CD4-positive, CD25-positive, alpha-beta regulatory T cell (primary cell): ENCODE results near the gene MOB2. TPM values are rescaled to one million over a fixed set of nuclear protein-coding genes. Genes with fewer than 3 reads are reported as not detected.

Experiments
- ATAC-seq, 2 donors: fragments of 150-1000 bp; cut with Tn5 transposase; one replicate each; pipeline ENCODE4 v1.10.0; 2021; ENCODE audit warnings: low read depth in 2 of 2, moderate number of reproducible peaks in 2 of 2, moderate library complexity in 1 of 2
- DNase-seq, 3 donors: peaks; one replicate each; pipeline versions ENCODE4 v3.0.0 to v3.0.0-alpha.2; 2012 to 2022; ENCODE audit warnings: mixed read lengths in 1 of 3
- H3K27ac ChIP-seq: one replicate; pipeline ENCODE4 v1.7.0; 2013; ENCODE audit warnings: mild to moderate bottlenecking, low read length; ENCODE audit not compliant: insufficient read depth, poor library complexity, severe bottlenecking
- H3K27me3 ChIP-seq: one replicate; pipeline ENCODE4 v1.7.0; 2013; ENCODE audit warnings: low read length; ENCODE audit not compliant: control insufficient read depth, insufficient read depth
- H3K36me3 ChIP-seq: one replicate; pipeline ENCODE4 v1.7.0; 2013; ENCODE audit warnings: mild to moderate bottlenecking, low read length, moderate library complexity; ENCODE audit not compliant: control insufficient read depth, insufficient read depth
- H3K4me1 ChIP-seq: 2 replicates; pipeline ENCODE4 v1.7.0; 2013; ENCODE audit warnings: mild to moderate bottlenecking, low read length; ENCODE audit not compliant: insufficient read depth, control insufficient read depth, poor library complexity, severe bottlenecking
- H3K4me3 ChIP-seq: one replicate; pipeline ENCODE4 v1.7.0; 2013; ENCODE audit warnings: low read depth, mild to moderate bottlenecking, low read length, moderate library complexity
- H3K9me3 ChIP-seq, 2 experiments: 1 replicate in 1 of 2; 2 replicates in 1 of 2; pipeline ENCODE4 v1.7.0; 2013; ENCODE audit warnings: low read length in 2 of 2, mild to moderate bottlenecking in 1 of 2, moderate library complexity in 1 of 2; ENCODE audit not compliant: control insufficient read depth in 2 of 2
- H3K27ac Mint-ChIP-seq, 3 donors: one replicate each; pipeline ENCODE4 v1.8.0; 2020 to 2022; ENCODE audit warnings: mild to moderate bottlenecking in 3 of 3, mixed read lengths in 3 of 3, moderate library complexity in 2 of 3
- H3K27me3 Mint-ChIP-seq: one replicate; pipeline ENCODE4 v1.8.0; 2022; ENCODE audit warnings: mild to moderate bottlenecking, mixed read lengths
- H3K36me3 Mint-ChIP-seq: one replicate; pipeline ENCODE4 v1.8.0; 2020; ENCODE audit warnings: mixed read lengths
- H3K4me1 Mint-ChIP-seq, 4 donors: one replicate each; pipeline ENCODE4 v1.8.0; 2020 to 2022; ENCODE audit warnings: mixed read lengths in 4 of 4, mild to moderate bottlenecking in 1 of 4
- H3K4me3 Mint-ChIP-seq, 4 donors: one replicate each; pipeline ENCODE4 v1.8.0; 2020 to 2022; ENCODE audit warnings: mild to moderate bottlenecking in 4 of 4, mixed read lengths in 4 of 4, moderate library complexity in 3 of 4
- H3K9me3 Mint-ChIP-seq, 7 donors: one replicate each; pipeline ENCODE4 v1.8.0; 2020 to 2022; ENCODE audit warnings: mixed read lengths in 7 of 7, mild to moderate bottlenecking in 3 of 7, moderate library complexity in 2 of 7
- polyA plus RNA-seq, 4 donors: library from polyadenylated mRNA; unstranded; fragments of 300-500 nt; fragmentation: Illumina TruSeq; gene quantifications; one replicate each; pipeline ENCODE4 v1.2.3, GENCODE V29; 2021
- total RNA-seq: library from RNA; stranded (reverse); gene quantifications from one replicate; pipeline ENCODE4 v1.2.3, GENCODE V29; 2022

The MOB2 gene
- total and polyA plus RNA-seq, 5 donors from 2014 or later: 55.7 to 87.8 (median 69.0) TPM

DNA sequence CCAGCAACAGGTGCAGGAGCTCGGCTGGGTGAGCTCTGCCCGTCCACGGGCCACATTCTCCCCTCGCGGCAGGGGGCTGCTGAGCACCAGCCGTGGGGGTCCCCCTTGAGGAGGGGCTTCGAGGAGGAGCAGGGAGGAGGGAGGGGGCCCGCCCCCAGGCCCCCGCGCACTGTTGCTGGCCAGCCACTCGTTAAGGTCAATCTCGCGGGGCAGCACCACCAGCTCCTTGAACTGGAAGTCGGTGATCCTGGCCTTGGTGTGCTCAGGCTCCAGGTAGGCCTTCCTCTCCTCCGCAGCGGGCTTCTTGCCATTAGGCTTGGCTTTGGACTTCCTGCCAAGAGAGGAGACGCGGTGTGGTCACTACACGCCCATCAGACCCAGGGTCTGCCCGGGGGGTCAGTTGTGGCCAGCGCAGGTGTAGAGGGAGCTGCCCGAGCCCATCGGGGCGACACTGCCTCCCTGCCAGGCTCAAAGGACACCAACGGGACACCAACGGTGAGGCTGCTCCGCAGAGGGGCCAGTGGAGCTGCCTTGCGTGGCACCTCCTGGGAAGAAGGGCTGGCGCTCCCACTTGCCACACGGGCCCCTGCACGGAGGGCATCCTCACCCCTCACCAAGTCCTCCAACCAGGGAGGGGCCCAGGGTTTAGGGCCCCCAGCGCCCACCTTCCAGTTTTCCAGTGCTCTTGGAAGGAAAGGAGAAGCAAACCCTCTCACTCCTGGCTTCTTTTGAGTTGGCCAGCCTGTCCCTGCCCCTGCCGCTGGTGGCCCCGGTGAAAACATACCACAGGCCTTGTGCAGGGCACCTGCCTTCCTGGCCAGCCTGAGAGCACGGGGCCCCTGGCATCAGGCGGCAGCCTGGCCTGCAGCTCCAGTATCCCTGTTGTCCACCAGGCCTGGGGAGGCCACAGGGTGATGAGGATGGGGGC is 5.8 kb downstream of the MOB2 start:
- H3K27ac Mint-ChIP-seq: no peak overlapping the region
- no peak overlapping the region for H3K4me3 ChIP-seq
- peaks cover 0 to 10% (median under 1%) of the 10 kb centered on the region in 4 donors for H3K4me1 Mint-ChIP-seq
- no peak overlapping the region for H3K4me3 Mint-ChIP-seq
- H3K36me3 Mint-ChIP-seq: peaks cover 25% of the 10 kb centered on the region
- H3K27me3 Mint-ChIP-seq: no peaks in the 10 kb centered on the region
- H3K27ac ChIP-seq: no peak overlapping the region
- H3K9me3 ChIP-seq: no peaks in the 10 kb centered on the region
- H3K4me1 ChIP-seq: peaks cover 6% of the 10 kb centered on the region
- no peak for DNase-seq
- H3K9me3 Mint-ChIP-seq: no peaks in the 10 kb centered on the region
- H3K27me3 ChIP-seq: no peaks in the 10 kb centered on the region
- no peak for ATAC-seq
- H3K36me3 ChIP-seq: peaks cover 48% of the 10 kb centered on the region

GRCh38 chr11:1480191-1480554 is 6.4 kb downstream of the MOB2 start:
- Mint-ChIP-seq H3K4me3 (no peak overlapping the region), H3K27ac (no peak overlapping the region), H3K9me3 (no peaks in the 10 kb centered on the region), H3K4me1 (peaks cover 0 to 5% (median under 1%) of the 10 kb centered on the region in 4 donors), H3K36me3 (peaks cover 29% of the 10 kb centered on the region), H3K27me3 (no peaks in the 10 kb centered on the region)
- DNase-seq (no peak), ATAC-seq (no peak)
- Histone ChIP-seq H3K9me3 (no peaks in the 10 kb centered on the region), H3K27ac (no peak overlapping the region), H3K4me3 (no peak overlapping the region), H3K36me3 (peaks cover 54% of the 10 kb centered on the region), H3K27me3 (no peaks in the 10 kb centered on the region), H3K4me1 (no peaks in the 10 kb centered on the region)

GRCh38 chr11:1479678-1480118 is 6.9 kb downstream of the MOB2 start:
- H3K27ac Mint-ChIP-seq: no peak overlapping the region
- peaks cover 34% of the 10 kb centered on the region for H3K36me3 Mint-ChIP-seq
- Histone ChIP-seq H3K36me3 (peaks cover 56% of the 10 kb centered on the region), H3K4me3 (no peak overlapping the region), H3K27me3 (no peaks in the 10 kb centered on the region), H3K9me3 (no peaks in the 10 kb centered on the region), H3K27ac (no peak overlapping the region), H3K4me1 (no peaks in the 10 kb centered on the region)
- no peaks in the 10 kb centered on the region for H3K9me3 Mint-ChIP-seq
- no peaks in the 10 kb centered on the region for H3K27me3 Mint-ChIP-seq
- DNase-seq (no peak), ATAC-seq (no peak)
- peaks cover 0 to 3% (median 0%) of the 10 kb centered on the region in 4 donors for H3K4me1 Mint-ChIP-seq
- H3K4me3 Mint-ChIP-seq: no peak overlapping the region

- Histone ChIP-seq H3K4me1 (no peaks in the 10 kb centered on the region), H3K9me3 (no peaks in the 10 kb centered on the region), H3K27me3 (no peaks in the 10 kb centered on the region), H3K4me3 (no peak overlapping the region), H3K36me3 (peaks cover 61% of the 10 kb centered on the region), H3K27ac (no peak overlapping the region)
- ATAC-seq (no peak), DNase-seq (no peak)
- Mint-ChIP-seq H3K36me3 (peaks cover 39% of the 10 kb centered on the region), H3K4me3 (no peak overlapping the region), H3K4me1 (peaks cover 0 to 3% (median 0%) of the 10 kb centered on the region in 4 donors), H3K27me3 (no peaks in the 10 kb centered on the region), H3K9me3 (no peaks in the 10 kb centered on the region), H3K27ac (no peak overlapping the region)
Observed at GRCh38 chr11:1479006-1479677, 7.4 kb downstream of the MOB2 start.

- no peak overlapping the region for H3K27ac ChIP-seq
- H3K9me3 Mint-ChIP-seq: no peaks in the 10 kb centered on the region
- no peak overlapping the region for H3K4me3 ChIP-seq
- peaks cover 64% of the 10 kb centered on the region for H3K36me3 ChIP-seq
- H3K27me3 ChIP-seq: no peaks in the 10 kb centered on the region
- no peaks in the 10 kb centered on the region for H3K9me3 ChIP-seq
- H3K27me3 Mint-ChIP-seq: no peaks in the 10 kb centered on the region
- peak overlapping the region in 1 of 4 donors; percentile 89 for H3K4me3 Mint-ChIP-seq
- DNase-seq (no peak), ATAC-seq (no peak)
- H3K4me1 ChIP-seq: no peaks in the 10 kb centered on the region
- H3K27ac Mint-ChIP-seq: no peak overlapping the region
- H3K36me3 Mint-ChIP-seq: peaks cover 42% of the 10 kb centered on the region
- H3K4me1 Mint-ChIP-seq: peaks cover 0 to 2% (median 0%) of the 10 kb centered on the region in 4 donors
Observed at GRCh38 chr11:1478544-1478943, 8.0 kb downstream of the MOB2 start.

DNA sequence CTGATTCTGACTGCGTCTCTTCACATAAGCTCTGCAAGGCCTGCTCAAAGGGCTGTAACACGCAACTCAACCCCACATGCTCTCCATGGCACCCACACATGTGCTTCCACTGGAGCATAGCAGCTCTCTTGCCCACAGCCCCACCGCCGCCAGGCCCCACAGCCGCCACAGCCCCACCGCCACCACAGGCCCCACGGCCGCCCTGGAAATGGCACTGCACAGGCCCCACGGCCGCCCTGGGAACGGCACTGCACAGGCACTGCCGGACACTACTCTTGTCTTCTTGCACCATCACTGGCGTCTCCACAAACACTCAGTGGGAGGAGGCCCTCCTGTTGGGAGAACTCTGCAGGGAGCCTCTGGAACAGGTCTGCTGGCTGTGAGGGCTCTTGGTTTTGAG is 8.6 kb downstream of the MOB2 start:
- no peak overlapping the region for H3K27ac Mint-ChIP-seq
- H3K4me3 Mint-ChIP-seq: no peak overlapping the region
- ATAC-seq (no peak), DNase-seq (no peak)
- H3K4me3 ChIP-seq: no peak overlapping the region
- no peaks in the 10 kb centered on the region for H3K4me1 Mint-ChIP-seq
- H3K27me3 Mint-ChIP-seq: no peaks in the 10 kb centered on the region
- no peaks in the 10 kb centered on the region for H3K27me3 ChIP-seq
- H3K36me3 ChIP-seq: peaks cover 64% of the 10 kb centered on the region
- no peaks in the 10 kb centered on the region for H3K9me3 ChIP-seq
- no peaks in the 10 kb centered on the region for H3K4me1 ChIP-seq
- H3K27ac ChIP-seq: no peak overlapping the region
- H3K36me3 Mint-ChIP-seq: peaks cover 42% of the 10 kb centered on the region
- H3K9me3 Mint-ChIP-seq: no peaks in the 10 kb centered on the region

DNA sequence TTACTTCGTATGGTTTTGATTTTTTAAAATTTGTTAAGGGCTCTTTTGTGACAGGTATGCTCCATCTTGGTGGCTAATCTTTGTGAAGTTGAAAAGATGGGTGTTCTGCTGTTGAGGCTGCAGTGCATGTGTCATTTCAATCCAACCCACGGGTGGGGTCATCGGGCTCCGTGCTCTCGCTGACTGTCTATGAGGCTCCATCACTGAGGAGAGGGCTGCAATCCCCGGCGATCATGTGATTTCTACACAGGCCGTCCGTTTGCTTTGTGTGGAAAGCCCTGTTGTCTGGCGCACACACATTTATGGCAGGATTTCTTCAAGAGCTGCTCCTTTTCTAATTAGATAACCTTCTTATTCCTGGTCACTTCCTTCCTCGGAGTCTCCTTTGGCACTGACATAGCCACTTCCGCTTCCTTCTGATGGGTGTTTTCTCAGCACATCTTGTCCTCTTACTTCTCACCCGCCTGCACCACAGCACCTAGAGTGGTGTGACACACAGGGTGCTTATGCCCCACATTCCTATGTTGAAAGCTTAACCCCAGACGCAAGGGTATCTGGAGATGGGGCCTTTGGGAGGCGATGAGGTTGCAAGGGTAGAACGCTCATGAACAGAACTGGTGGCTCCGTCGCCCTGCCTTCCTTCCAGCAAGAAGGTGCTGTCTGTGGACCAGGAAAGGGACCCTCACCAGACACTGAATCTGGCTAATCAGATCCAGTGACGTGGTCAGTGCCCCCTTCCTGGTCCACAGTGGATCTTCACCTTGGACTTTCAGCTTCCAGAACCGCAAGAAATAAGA is 9.4 kb downstream of the MOB2 start:
- Mint-ChIP-seq H3K9me3 (no peaks in the 10 kb centered on the region), H3K36me3 (peaks cover 42% of the 10 kb centered on the region), H3K4me1 (no peaks in the 10 kb centered on the region), H3K27ac (no peak overlapping the region), H3K4me3 (no peak overlapping the region), H3K27me3 (no peaks in the 10 kb centered on the region)
- Histone ChIP-seq H3K27me3 (no peaks in the 10 kb centered on the region), H3K27ac (no peak overlapping the region), H3K4me3 (no peak overlapping the region), H3K36me3 (peaks cover 64% of the 10 kb centered on the region), H3K4me1 (no peaks in the 10 kb centered on the region), H3K9me3 (no peaks in the 10 kb centered on the region)
- ATAC-seq (no peak), DNase-seq (no peak)
